ENCODE data around the gene MYO6.

Gene MYO6

DNA sequence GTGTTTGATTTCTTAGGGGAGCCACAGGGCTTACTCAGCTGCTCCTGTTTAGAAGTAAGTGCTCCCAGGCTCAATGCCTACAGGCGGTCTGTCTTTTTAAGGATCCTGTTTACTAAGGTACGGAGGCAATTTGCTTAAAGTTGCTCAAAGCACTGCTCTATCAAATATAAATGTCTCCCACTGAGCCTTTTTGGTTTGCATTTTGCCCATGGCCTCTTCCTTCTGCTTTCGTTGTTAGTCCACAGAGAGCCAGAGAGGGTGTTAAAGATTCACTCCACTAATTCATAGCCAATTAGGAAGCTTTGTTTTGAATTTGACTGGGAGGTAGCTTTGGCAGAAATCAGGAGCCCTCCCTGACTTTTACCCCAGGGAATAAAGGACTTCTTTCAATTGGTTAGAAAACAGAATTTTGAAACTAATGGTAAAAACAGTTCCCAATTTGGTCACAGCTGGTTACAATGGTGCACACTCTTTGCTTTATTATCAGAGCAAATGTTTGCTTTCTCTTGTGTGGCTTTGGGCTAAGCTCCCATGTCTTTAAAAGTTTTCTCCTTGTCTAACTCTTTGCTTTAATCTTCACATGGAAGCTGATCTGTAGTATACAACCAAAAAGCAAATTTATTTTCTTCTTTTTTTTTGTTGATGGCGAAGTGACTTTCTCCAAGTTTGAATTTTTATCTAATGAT lies 197.2 kb downstream of the MYO6 start:
- DNase-seq (ENCODE audit: low spot score), result no peak

DNA sequence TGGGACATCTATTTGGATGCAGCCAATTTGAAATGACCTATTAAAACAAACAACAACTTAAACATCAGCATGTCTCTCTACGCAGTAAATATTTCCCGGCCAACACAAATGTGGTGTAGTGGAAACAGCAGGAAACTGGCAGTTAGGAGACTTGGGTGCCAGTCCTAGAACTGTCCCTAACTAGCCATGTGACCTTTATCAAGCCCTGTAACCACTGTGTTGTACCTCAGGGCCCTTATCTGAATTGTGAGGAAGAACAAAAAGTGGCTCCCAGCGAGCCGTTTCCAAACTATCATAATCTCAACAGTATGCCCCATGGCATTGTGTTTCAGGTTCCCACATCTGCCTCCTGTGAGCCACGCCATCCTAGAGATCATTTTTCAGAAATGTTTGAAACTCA lies 198.9 kb downstream of the MYO6 start:
- DNase-seq (ENCODE audit: low spot score), result no peak

DNA sequence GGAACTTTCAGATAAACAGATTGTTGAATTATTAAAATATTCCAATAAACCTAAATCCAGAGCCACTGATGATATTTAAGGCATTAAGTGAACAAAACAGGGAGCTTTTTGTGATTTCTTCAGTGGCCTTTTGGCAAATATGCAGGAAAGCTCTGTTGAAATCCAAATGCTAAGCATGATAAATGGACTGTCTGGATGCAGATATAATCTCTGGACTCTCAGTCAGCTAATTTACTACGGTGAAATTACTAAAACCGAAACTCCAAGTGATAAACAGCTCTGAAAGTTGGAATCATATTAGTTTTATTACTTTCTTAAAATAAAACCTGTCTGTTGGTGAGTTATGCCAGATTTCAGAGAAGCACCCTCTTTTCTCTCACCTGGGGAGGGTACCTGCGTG lies 203.1 kb downstream of the MYO6 start:
- DNase-seq (ENCODE audit: low spot score), result no peak

DNA sequence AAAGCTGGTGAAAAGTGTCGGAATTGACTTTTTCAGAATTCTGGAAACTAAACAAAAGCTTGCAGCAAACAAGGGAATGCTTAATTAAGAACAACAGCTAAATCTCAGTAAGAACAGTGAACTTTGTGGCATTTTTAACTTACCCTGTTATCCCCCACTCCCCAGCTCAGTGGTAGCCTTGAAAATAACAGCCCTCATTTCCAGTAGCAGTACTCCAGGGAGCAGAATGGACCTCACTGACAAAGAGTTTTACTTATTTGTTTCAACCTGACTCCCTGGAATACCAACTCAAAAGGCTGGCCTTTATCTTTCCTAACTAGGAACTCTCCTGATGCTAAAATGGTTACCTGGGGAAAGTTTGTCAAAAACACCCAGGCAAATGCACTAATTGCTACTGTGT lies 214.5 kb downstream of the MYO6 start:
- no peak for DNase-seq (ENCODE audit: low spot score)

DNA sequence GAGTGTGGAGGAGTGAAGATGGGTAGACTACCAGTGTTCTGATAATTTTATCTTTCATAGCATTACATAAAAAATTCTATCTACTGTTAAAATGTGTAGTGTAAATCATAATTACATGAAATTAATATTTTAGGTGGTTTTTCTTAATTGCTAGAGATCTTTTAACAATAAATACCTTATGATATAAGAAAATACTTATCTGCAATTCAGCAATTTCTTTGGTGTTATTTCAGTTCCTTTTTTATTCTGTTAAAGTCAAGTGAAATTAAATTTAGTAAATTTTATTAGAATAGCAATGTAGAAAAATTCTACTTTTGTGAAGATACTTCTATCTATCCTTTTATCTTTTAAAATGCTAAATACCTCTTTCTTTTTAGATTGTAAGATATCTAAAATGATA lies 219.1 kb downstream of the MYO6 start:
- no peak for DNase-seq (ENCODE audit: low spot score)

All from left forelimb (tissue), 1 donor.